H1 (cell line): Measurements from ENCODE around the gene PLEKHA3. TPM values are rescaled to one million over a fixed set of nuclear protein-coding genes. Genes with fewer than 3 reads are reported as not detected.

Experiments
- CTCF ChIA-PET: fragments of 300-600 bp; sonication (Branson Sonifier 250); formaldehyde crosslinking; loops from one replicate; lab custom pipeline; 2021; ENCODE audit not compliant: partially characterized antibody; lab: Charles Lee
- POLR2A ChIA-PET: fragments of 300-600 bp; sonication (Branson Sonifier 250); formaldehyde crosslinking; loops from one replicate; lab custom pipeline; 2021; ENCODE audit warnings: inconsistent platforms; ENCODE audit not compliant: partially characterized antibody; lab: Charles Lee
- DNase-seq, 2 experiments: peaks; one replicate each; pipeline versions ENCODE4 v3.0.0 to v3.0.0-alpha.2; 2010 to 2022; ENCODE audit warnings: low spot score in 2 of 2, low read depth in 1 of 2, mixed read lengths in 1 of 2
- FAIRE-seq: peaks from 2 replicates; lab custom pipeline; 2011; peaks lifted over from hg19 to GRCh38; lab: Jason Lieb, UNC
- H2AFZ ChIP-seq: 2 replicates; pipeline ENCODE4 v1.8.1; 2012; ENCODE audit warnings: low read length, inconsistent platforms
- H2AK5ac ChIP-seq: 2 replicates; pipeline ENCODE4 v1.6.1; 2013; ENCODE audit warnings: low read depth, low read length
- H2BK120ac ChIP-seq: replicated peaks from 2 replicates; pipeline ENCODE3; 2013; ENCODE audit warnings: low read depth, low read length, inconsistent platforms
- H2BK12ac ChIP-seq: 2 replicates; pipeline ENCODE4 v1.6.1; 2013; ENCODE audit warnings: low read depth, low read length
- H2BK15ac ChIP-seq: 2 replicates; pipeline ENCODE4 v1.6.1; 2013; ENCODE audit warnings: low read length
- H2BK20ac ChIP-seq: 2 replicates; pipeline ENCODE4 v1.6.1; 2013; ENCODE audit warnings: low read length
- H2BK5ac ChIP-seq: 2 replicates; pipeline ENCODE4 v1.6.1; 2013; ENCODE audit warnings: low read depth, low read length
- H3K14ac ChIP-seq: 2 replicates; pipeline ENCODE4 v1.6.1; 2013; ENCODE audit warnings: inconsistent platforms; ENCODE audit not compliant: insufficient read length
- H3K18ac ChIP-seq: 2 replicates; pipeline ENCODE4 v1.6.1; 2013; ENCODE audit warnings: low read length; ENCODE audit errors: extremely low read depth
- H3K23ac ChIP-seq: 2 replicates; pipeline ENCODE4 v1.6.1; 2013; ENCODE audit warnings: inconsistent platforms; ENCODE audit not compliant: insufficient read length
- H3K23me2 ChIP-seq: 2 replicates; pipeline ENCODE4 v1.6.1; 2013; ENCODE audit warnings: low read depth, low read length
- H3K27ac ChIP-seq: 2 replicates; pipeline ENCODE4 v1.6.1; 2011; ENCODE audit warnings: low read depth, low read length, inconsistent platforms
- H3K27me3 ChIP-seq, 4 experiments: replicated peaks in 1 of 4; 1 replicate in 1 of 4; 2 replicates in 3 of 4; pipeline versions ENCODE4 v1.6.1 to v1.8.1; 2011 to 2013; ENCODE audit warnings: low read length in 3 of 4, mild to moderate bottlenecking in 3 of 4, inconsistent platforms in 2 of 4, mixed read lengths in 2 of 4, moderate library complexity in 1 of 4; ENCODE audit not compliant: control insufficient read depth in 3 of 4, insufficient read depth in 3 of 4; ENCODE audit errors: extremely low read depth in 1 of 4
- H3K36me3 ChIP-seq, 4 experiments: 2 replicates each; pipeline versions ENCODE4 v1.6.1 to v1.8.1; 2011 to 2013; ENCODE audit warnings: mild to moderate bottlenecking in 4 of 4, low read length in 3 of 4, moderate library complexity in 2 of 4, control low read depth in 1 of 4, inconsistent platforms in 1 of 4; ENCODE audit not compliant: insufficient read depth in 4 of 4, control insufficient read depth in 2 of 4
- H3K4ac ChIP-seq: replicated peaks from 2 replicates; pipeline ENCODE3; 2013; ENCODE audit warnings: low read length, low read depth, mixed read lengths, inconsistent platforms; ENCODE audit not compliant: insufficient read length
- H3K4me1 ChIP-seq, 4 experiments: replicated peaks in 1 of 4; 1 replicate in 1 of 4; 2 replicates in 3 of 4; pipeline versions ENCODE4 v1.6.1 to v1.8.1; 2011 to 2013; ENCODE audit warnings: low read length in 3 of 4, inconsistent platforms in 2 of 4, mixed read lengths in 1 of 4; ENCODE audit not compliant: insufficient read depth in 4 of 4, control insufficient read depth in 3 of 4
- H3K4me2 ChIP-seq, 2 experiments: 2 replicates each; pipeline versions ENCODE4 v1.6.1 to v1.8.1; 2011 to 2013; ENCODE audit warnings: low read depth in 2 of 2, low read length in 2 of 2, control low read depth in 1 of 2, inconsistent platforms in 1 of 2, mild to moderate bottlenecking in 1 of 2; ENCODE audit not compliant: insufficient read depth in 1 of 2
- H3K4me3 ChIP-seq, 4 experiments: fragments of 200-600, 300-600 bp in 1 of 4; sonication (generic), shearing (Covaris generic), sonication (Bioruptor Twin) in 1 of 4; 2 replicates each; pipeline versions ENCODE4 v1.5.1 to v1.8.1; 2011 to 2016; ENCODE audit warnings: low read length in 4 of 4, low read depth in 3 of 4, control low read depth in 2 of 4, inconsistent platforms in 2 of 4, mild to moderate bottlenecking in 2 of 4, mixed read lengths in 1 of 4, moderate library complexity in 1 of 4; ENCODE audit not compliant: insufficient read depth in 2 of 4; ENCODE audit errors: extremely low read depth in 1 of 4
- H3K56ac ChIP-seq: replicated peaks from 2 replicates; pipeline ENCODE3; 2013; ENCODE audit warnings: low read depth, mild to moderate bottlenecking, mixed read lengths, low read length, inconsistent platforms; ENCODE audit not compliant: insufficient read length
- H3K79me1 ChIP-seq: 2 replicates; pipeline ENCODE4 v1.6.1; 2013; ENCODE audit warnings: low read depth, low read length, control low read depth
- H3K79me2 ChIP-seq, 2 experiments: 2 replicates each; pipeline versions ENCODE4 v1.6.1 to v1.8.1; 2012 to 2013; ENCODE audit warnings: low read length in 2 of 2, mild to moderate bottlenecking in 2 of 2, inconsistent platforms in 1 of 2; ENCODE audit not compliant: insufficient read depth in 2 of 2, control insufficient read depth in 1 of 2
- H3K9ac ChIP-seq, 4 experiments: replicated peaks in 1 of 4; 1 replicate in 1 of 4; 2 replicates in 3 of 4; pipeline versions ENCODE4 v1.6.1 to v1.8.1; 2011 to 2013; ENCODE audit warnings: low read depth in 3 of 4, low read length in 3 of 4, control low read depth in 2 of 4, mild to moderate bottlenecking in 2 of 4, moderate library complexity in 2 of 4, inconsistent platforms in 1 of 4; ENCODE audit errors: extremely low read depth in 1 of 4
- H3K9me3 ChIP-seq, 2 experiments: 2 replicates each; pipeline versions ENCODE4 v1.6.1 to v1.8.1; 2012 to 2013; ENCODE audit warnings: mild to moderate bottlenecking in 2 of 2, moderate library complexity in 2 of 2, control low read depth in 1 of 2, inconsistent platforms in 1 of 2, low read depth in 1 of 2, low read length in 1 of 2, mixed read lengths in 1 of 2; ENCODE audit not compliant: insufficient read depth in 2 of 2
- H4K20me1 ChIP-seq, 2 experiments: replicated peaks in 1 of 2; 2 replicates each; pipeline versions ENCODE3 to v1.8.1; 2011 to 2013; ENCODE audit warnings: inconsistent platforms in 2 of 2, low read length in 2 of 2, mild to moderate bottlenecking in 1 of 2; ENCODE audit not compliant: insufficient read depth in 2 of 2, control insufficient read depth in 1 of 2
- H4K5ac ChIP-seq: 2 replicates; pipeline ENCODE4 v1.6.1; 2013; ENCODE audit warnings: low read length, low read depth, mixed read lengths, inconsistent platforms; ENCODE audit not compliant: insufficient read length
- H4K8ac ChIP-seq: 2 replicates; pipeline ENCODE4 v1.8.0; 2013; ENCODE audit warnings: mild to moderate bottlenecking, moderate library complexity, low read length, inconsistent platforms; ENCODE audit not compliant: insufficient read depth; ENCODE audit errors: extremely low read depth
- H4K91ac ChIP-seq: replicated peaks from 2 replicates; pipeline ENCODE3; 2013; ENCODE audit warnings: low read length, mixed read lengths, inconsistent platforms; ENCODE audit not compliant: insufficient read length
- HDAC6 ChIP-seq: IDR thresholded peaks from one replicate; pipeline ENCODE4 v1.7.1; 2012; ENCODE audit warnings: low read depth, mild to moderate bottlenecking, inconsistent platforms, low read length, moderate library complexity
- WGBS, 2 experiments: shearing (Covaris generic) in 1 of 2; methylation state at CpG; one replicate each; pipeline versions ENCODE4 v1.1.6 to v1.1.7; 2013 to 2015; ENCODE audit warnings: low lambda C conversion rate in 2 of 2, mixed read lengths in 2 of 2, inconsistent platforms in 1 of 2, low coverage in 1 of 2, missing lambda C conversion rate in 1 of 2; ENCODE audit not compliant: insufficient replicate concordance in 2 of 2, insufficient coverage in 1 of 2, insufficient read length in 1 of 2; ENCODE audit errors: extremely low coverage in 1 of 2, missing lambda C conversion rate in 1 of 2; 5-methylcytosine and 5-hydroxymethylcytosine counted together
- polyA plus RNA-seq, 7 experiments: library from polyadenylated mRNA; depleted of rRNA in 3 of 7; stranded (reverse) in 5 of 7; unstranded in 2 of 7; fragments of >200 nt in 5 of 7; fragments of 200-250 nt in 2 of 7; gene quantifications; 1 replicate in 5 of 7; 2 replicates in 1 of 7; 4 replicates in 1 of 7; pipeline versions ENCODE4 v1.2.1 to v1.2.3, GENCODE V29; 2011 to 2013; ENCODE audit warnings: missing spikeins in 2 of 7, mixed read lengths in 2 of 7
- total RNA-seq: library from RNA; stranded (reverse); fragmentation: NEBNext Ultra II Directional; extraction: Animal tissue kit (Norgen Biotek cat#: 25700); gene quantifications from 2 replicates; pipeline ENCODE4 v1.2.1, GENCODE V29; 2021

The PLEKHA3 gene
- total and polyA plus RNA-seq, 2 of the 8 experiments (the other 6 are each of a cell fraction or from before 2014, with no cell fraction given) = 1.9 to 20.1 TPM

DNA sequence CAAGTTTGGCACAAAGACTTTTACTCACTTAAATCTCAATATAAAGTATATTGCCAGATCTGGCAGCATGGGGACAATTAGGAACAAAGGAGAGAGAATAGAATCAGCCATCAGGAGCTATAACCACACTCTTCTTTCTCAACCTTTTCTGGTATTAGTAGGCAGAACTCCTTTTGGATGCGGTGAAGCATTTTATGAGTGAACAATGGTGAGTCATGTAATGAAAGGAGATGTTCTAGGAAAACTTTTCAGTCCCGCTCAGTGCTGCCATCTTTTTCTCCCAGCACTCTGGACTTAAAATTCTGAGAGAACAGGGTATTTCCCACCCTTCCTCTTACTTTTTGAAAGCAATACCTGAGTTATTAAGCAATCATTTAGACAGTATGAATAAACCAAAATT lies 32.2 kb downstream of the PLEKHA3 start:
- Histone ChIP-seq H4K5ac (no peak overlapping the region), H3K4me1 (no peaks in the 10 kb centered on the region), H3K18ac (no peak overlapping the region), H2BK20ac (no peak overlapping the region), H3K79me1 (no peaks in the 10 kb centered on the region), H3K79me2 (no peaks in the 10 kb centered on the region), H4K91ac (no peak overlapping the region), H2BK5ac (no peak overlapping the region), H3K9me3 (no peaks in the 10 kb centered on the region), H4K20me1 (no peaks in the 10 kb centered on the region), H2AFZ (no peak overlapping the region), H3K9ac (no peak overlapping the region), H3K4me3 (no peak overlapping the region), H3K27me3 (no peaks in the 10 kb centered on the region), H3K23ac (no peak overlapping the region), H3K4me2 (no peak overlapping the region), H4K8ac (no peak overlapping the region), H3K14ac (no peak overlapping the region), H2BK15ac (no peak overlapping the region), H3K56ac (no peak overlapping the region), H2BK120ac (no peak overlapping the region), H3K4ac (no peak overlapping the region), H2AK5ac (no peak overlapping the region), H3K27ac (no peak overlapping the region), H3K23me2 (no peaks in the 10 kb centered on the region), H2BK12ac (no peak overlapping the region), H3K36me3 (no peaks in the 10 kb centered on the region; a peak in 1 of 8 replicates)
- POLR2A ChIA-PET = no interaction called here
- WGBS, 2 experiments = 88% methylated on average over 2 of the region's 2 CpGs; no CpG with 5 or more reads in 1 of the 2 experiments
- FAIRE-seq (no peak), DNase-seq (no peak)
- CTCF ChIA-PET = interaction anchor here (1.6 kb wide), 1 partner anchor 10 kb away, joined by 8 read pairs; no protein-coding TSS in a partner anchor
- TF ChIP-seq HDAC6 = no peak
